Measurements from ENCODE around the gene CD40.

DNA sequence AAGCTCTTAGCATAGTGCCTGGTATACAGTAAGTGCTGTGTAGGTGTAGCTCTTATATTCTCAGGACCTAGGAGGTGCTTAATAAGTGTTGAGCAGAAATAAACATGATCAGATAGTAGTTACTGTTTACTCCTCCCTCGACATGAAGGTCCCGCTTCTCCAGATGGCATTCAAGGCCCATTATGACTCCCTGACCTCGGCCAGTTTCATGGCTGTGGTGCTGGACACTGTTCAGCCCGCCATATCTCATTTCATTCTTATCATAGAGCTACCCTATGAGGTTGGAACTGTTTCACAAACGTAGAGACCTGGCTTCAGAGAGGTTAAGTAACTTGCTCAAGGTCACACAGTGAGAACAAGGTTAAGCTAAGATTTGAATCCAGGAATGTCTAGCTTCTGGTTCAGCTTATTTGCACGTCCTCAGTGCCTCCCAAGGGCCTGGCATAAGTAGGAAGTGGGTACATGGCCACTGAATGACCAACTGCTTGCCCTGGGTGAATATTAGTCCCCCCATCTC is 39.0 kb downstream of the CD40 start:
- TF ChIP-seq POLR2A (IDR thresholded peaks at IDR 0.05; ENCODE audit: low read length) = no peak
- no peak for TF ChIP-seq GATA1 (IDR thresholded peaks at IDR 0.05; ENCODE audit: low read depth, low read length)
